OCI-LY7 (cell line): Measurements from ENCODE around the gene C9orf72. TPM values are rescaled to one million over a fixed set of nuclear protein-coding genes. Genes with fewer than 3 reads are reported as not detected.

ENCODE experiments used
- BruUV-seq: library from RNA; stranded (reverse); fragments of 400-500 nt; replicated peaks from 2 replicates; lab custom pipeline; 2021; lab: Mats Ljungman, UMichigan
- CTCF ChIA-PET: fragments of 300-600 bp; sonication (Branson Sonifier 250); formaldehyde crosslinking; loops from one replicate; lab custom pipeline; 2022; ENCODE audit warnings: antibody characterized with exemption; ENCODE audit not compliant: unreplicated experiment; lab: Charles Lee
- POLR2A ChIA-PET: fragments of 300-600 bp; sonication (Branson Sonifier 250); formaldehyde crosslinking; loops from one replicate; lab custom pipeline; 2022; ENCODE audit warnings: antibody characterized with exemption; lab: Charles Lee
- DNase-seq: peaks from one replicate; pipeline ENCODE4 v3.0.0-alpha.2; 2015; ENCODE audit warnings: low spot score
- H2AFZ ChIP-seq: fragments of 200-600 bp; sonication (generic), shearing (Covaris generic); 2 replicates; pipeline ENCODE4 v1.6.1; 2014; ENCODE audit warnings: mild to moderate bottlenecking, antibody characterized with exemption, low read length, moderate library complexity
- H3K27ac ChIP-seq: fragments of 200-600 bp; sonication (generic); 2 replicates; pipeline ENCODE4 v1.5.1; 2014; ENCODE audit warnings: mixed run types, low read depth, mild to moderate bottlenecking, moderate library complexity, low read length, inconsistent platforms; ENCODE audit not compliant: poor library complexity, severe bottlenecking
- H3K36me3 ChIP-seq: fragments of 200-600 bp; sonication (generic); 2 replicates; pipeline ENCODE4 v1.6.1; 2014; ENCODE audit warnings: mild to moderate bottlenecking, antibody characterized with exemption, low read length, moderate library complexity, mixed read lengths; ENCODE audit not compliant: insufficient read depth
- H3K4me1 ChIP-seq: fragments of 200-600 bp; sonication (generic); 2 replicates; pipeline ENCODE4 v1.5.1; 2014; ENCODE audit warnings: mild to moderate bottlenecking, low read length; ENCODE audit not compliant: insufficient read depth, poor library complexity, severe bottlenecking
- H3K4me2 ChIP-seq: fragments of 200-600 bp; sonication (generic); 2 replicates; pipeline ENCODE4 v1.6.1; 2014; ENCODE audit warnings: mild to moderate bottlenecking, low read length
- H3K4me3 ChIP-seq: fragments of 200-600 bp; sonication (generic); 2 replicates; pipeline ENCODE4 v1.5.1; 2014; ENCODE audit warnings: mild to moderate bottlenecking, low read depth, low read length; ENCODE audit not compliant: poor library complexity, severe bottlenecking
- H3K79me2 ChIP-seq: fragments of 200-600 bp; sonication (generic); 2 replicates; pipeline ENCODE4 v1.6.1; 2016; ENCODE audit warnings: low read depth, mild to moderate bottlenecking, low read length, moderate library complexity, mixed read lengths; ENCODE audit not compliant: insufficient read depth
- H3K9me2 ChIP-seq: fragments of 200-600 bp; sonication (generic); 2 replicates; pipeline ENCODE4 v1.6.1; 2016; ENCODE audit warnings: mild to moderate bottlenecking, low read length, mixed read lengths; ENCODE audit not compliant: insufficient read depth
- H3K9me3 ChIP-seq: fragments of 200-600 bp; sonication (generic); 2 replicates; pipeline ENCODE4 v1.6.1; 2014; ENCODE audit warnings: mild to moderate bottlenecking, mixed run types, low read length, mixed read lengths
- H4K20me1 ChIP-seq: fragments of 200-600 bp; sonication (generic); 2 replicates; pipeline ENCODE4 v1.6.1; 2014; ENCODE audit warnings: mild to moderate bottlenecking, antibody characterized with exemption, low read length, moderate library complexity, mixed read lengths; ENCODE audit not compliant: insufficient read depth
- EZH2phosphoT487 ChIP-seq: fragments of 200-600 bp; sonication (generic); IDR thresholded peaks from 2 replicates; pipeline ENCODE4 v1.6.1; 2018; ENCODE audit warnings: low read depth, borderline replicate concordance, mild to moderate bottlenecking, mixed run types, antibody characterized with exemption, low read length, moderate library complexity, mixed read lengths
- intact Hi-C: fragments of 100-400 bp; cut with micrococcal nuclease; formaldehyde crosslinking; loops from one replicate; pipeline ENCODE4 v1.10.0; 2022; ENCODE audit not compliant: unreplicated experiment
- total RNA-seq, 2 experiments: library from RNA; depleted of rRNA in 1 of 2; stranded (reverse); fragments of >200 nt in 1 of 2; shearing (Covaris generic) in 1 of 2; gene quantifications; 2 replicates each; pipeline ENCODE4 v1.2.3, GENCODE V29; 2014 to 2022
- TF ChIP-seq, protein P1 (sequence below): fragments of 200-600 bp; sonication (generic); conservative IDR thresholded peaks from 2 replicates; pipeline ENCODE4 v1.5.1; 2014; ENCODE audit warnings: mild to moderate bottlenecking, antibody characterized with exemption, low read length, moderate library complexity, mixed read lengths

The C9orf72 gene
- total RNA-seq, 2 experiments from 2014 or later, result 12.3 to 16.4 TPM

DNA sequence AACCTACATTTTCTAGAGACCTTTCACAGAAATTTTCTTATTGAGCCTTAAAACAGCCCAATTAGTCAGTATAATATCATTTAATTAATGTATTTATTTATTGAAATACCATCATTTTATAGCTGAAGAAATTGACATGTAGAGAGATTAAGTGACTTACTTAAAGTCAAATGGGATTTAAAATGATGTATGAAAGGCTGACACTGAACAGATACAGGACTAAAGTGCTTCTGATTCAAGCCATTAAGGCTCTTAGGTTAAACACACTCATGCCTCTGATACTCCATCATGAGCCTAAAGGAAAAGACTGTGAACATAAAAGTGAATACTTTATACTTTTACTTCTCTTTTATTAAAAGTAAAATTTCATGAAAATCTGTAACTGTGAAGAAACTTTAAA, 12.8 kb downstream of the C9orf72 start:
- H3K9me3 ChIP-seq, result no peaks in the 10 kb centered on the region
- H3K4me2 ChIP-seq, result no peak overlapping the region
- H3K9me2 ChIP-seq, result no peaks in the 10 kb centered on the region
- H3K27ac ChIP-seq, result no peak overlapping the region
- no TSS peak for BruUV-seq
- H2AFZ ChIP-seq, result no peak overlapping the region
- DNase-seq, result no peak
- TF ChIP-seq EZH2phosphoT487, result no peak
- TF ChIP-seq, protein P1, sequence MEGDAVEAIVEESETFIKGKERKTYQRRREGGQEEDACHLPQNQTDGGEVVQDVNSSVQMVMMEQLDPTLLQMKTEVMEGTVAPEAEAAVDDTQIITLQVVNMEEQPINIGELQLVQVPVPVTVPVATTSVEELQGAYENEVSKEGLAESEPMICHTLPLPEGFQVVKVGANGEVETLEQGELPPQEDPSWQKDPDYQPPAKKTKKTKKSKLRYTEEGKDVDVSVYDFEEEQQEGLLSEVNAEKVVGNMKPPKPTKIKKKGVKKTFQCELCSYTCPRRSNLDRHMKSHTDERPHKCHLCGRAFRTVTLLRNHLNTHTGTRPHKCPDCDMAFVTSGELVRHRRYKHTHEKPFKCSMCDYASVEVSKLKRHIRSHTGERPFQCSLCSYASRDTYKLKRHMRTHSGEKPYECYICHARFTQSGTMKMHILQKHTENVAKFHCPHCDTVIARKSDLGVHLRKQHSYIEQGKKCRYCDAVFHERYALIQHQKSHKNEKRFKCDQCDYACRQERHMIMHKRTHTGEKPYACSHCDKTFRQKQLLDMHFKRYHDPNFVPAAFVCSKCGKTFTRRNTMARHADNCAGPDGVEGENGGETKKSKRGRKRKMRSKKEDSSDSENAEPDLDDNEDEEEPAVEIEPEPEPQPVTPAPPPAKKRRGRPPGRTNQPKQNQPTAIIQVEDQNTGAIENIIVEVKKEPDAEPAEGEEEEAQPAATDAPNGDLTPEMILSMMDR, result no peak
- no peak overlapping the region for H3K4me3 ChIP-seq
- intact Hi-C loops, result no loop called here
- peaks cover 5% of the 10 kb centered on the region for H3K4me1 ChIP-seq
- CTCF ChIA-PET, result no interaction called here
- no peaks in the 10 kb centered on the region for H4K20me1 ChIP-seq
- H3K36me3 ChIP-seq, result peaks cover 67% of the 10 kb centered on the region
- H3K79me2 ChIP-seq, result no peaks in the 10 kb centered on the region
- POLR2A ChIA-PET, result interaction anchor here (0.6 to 0.9 kb wide), 4 partner anchors 9 to 1157 kb away, joined by 3 to 4 read pairs (median 4); no protein-coding TSS in a partner anchor

DNA sequence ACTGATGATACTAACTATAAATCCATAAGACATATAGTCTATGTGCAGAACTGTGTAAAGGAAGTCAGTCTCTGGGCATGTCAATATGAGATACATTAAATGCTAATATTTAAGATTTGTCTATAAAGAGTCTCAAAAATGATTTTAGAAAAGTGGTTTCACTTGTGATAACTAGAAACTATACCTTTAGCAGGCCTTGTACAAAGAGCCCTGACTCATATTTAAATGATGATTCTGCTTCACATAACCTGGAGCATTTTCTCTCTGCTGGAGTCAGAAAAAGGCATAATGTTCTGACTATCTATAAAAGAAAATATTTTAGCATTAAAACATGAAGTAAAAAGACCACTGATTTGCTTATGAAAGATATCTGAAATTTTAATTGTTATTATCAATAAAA, 15.0 kb downstream of the C9orf72 start:
- ChIA-PET POLR2A (interaction anchor here (0.7 to 1.3 kb wide), 3 partner anchors 10 to 566 kb away, joined by 3 to 7 read pairs (median 4); partner anchors contain the start of gene C9orf72), CTCF (no interaction called here)
- H3K4me1 ChIP-seq, result no peaks in the 10 kb centered on the region
- H3K27ac ChIP-seq, result no peak overlapping the region
- no peak for DNase-seq
- H3K9me2 ChIP-seq, result 0 out of 2 replicates have a peak, but pooled peaks cover 3% of the 10 kb centered on the region
- H3K9me3 ChIP-seq, result no peaks in the 10 kb centered on the region
- no peaks in the 10 kb centered on the region for H4K20me1 ChIP-seq
- intact Hi-C loops, result no loop called here
- TF ChIP-seq EZH2phosphoT487, result no peak
- TF ChIP-seq, protein P1, result no peak
- H3K79me2 ChIP-seq, result no peaks in the 10 kb centered on the region
- no TSS peak for BruUV-seq
- H3K36me3 ChIP-seq, result peaks cover 78% of the 10 kb centered on the region
- no peak overlapping the region for H2AFZ ChIP-seq
- no peak overlapping the region for H3K4me2 ChIP-seq
- no peak overlapping the region for H3K4me3 ChIP-seq

DNA sequence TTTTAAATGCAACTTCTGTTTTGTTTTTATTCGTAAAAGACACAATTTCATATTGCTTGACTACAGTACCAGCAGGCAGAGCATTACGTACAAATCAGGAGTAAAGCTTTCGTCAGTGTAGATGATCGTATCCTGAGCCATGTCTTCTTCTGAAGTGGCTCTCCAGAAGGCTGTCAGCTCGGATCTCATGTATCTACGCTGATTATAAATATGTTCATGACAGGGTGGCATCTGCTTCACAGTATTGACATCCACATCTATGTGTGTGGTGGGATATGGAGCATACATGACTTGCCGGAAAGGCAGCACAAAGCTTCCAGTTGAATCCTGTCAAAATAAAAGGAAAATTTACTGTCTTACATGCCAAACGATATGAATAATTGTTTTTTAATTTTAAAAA, 16.8 kb downstream of the C9orf72 start:
- POLR2A ChIA-PET, result interaction anchor here (0.7 to 1.6 kb wide), 2 partner anchors 10 to 12 kb away, joined by 3 to 5 read pairs; no protein-coding TSS in a partner anchor
- Histone ChIP-seq H3K9me3 (no peaks in the 10 kb centered on the region), H3K27ac (no peak overlapping the region), H3K4me1 (no peaks in the 10 kb centered on the region), H3K4me2 (no peak overlapping the region), H3K4me3 (no peak overlapping the region), H3K36me3 (peaks cover 79% of the 10 kb centered on the region), H3K9me2 (0 out of 2 replicates have a peak, but pooled peaks cover 3% of the 10 kb centered on the region), H2AFZ (no peak overlapping the region), H3K79me2 (no peaks in the 10 kb centered on the region), H4K20me1 (no peaks in the 10 kb centered on the region)
- CTCF ChIA-PET, result no interaction called here
- TF ChIP-seq, protein P1, result no peak
- no peak for TF ChIP-seq EZH2phosphoT487
- no peak for DNase-seq
- intact Hi-C loops, result no loop called here
- no TSS peak for BruUV-seq
